Measurements from ENCODE around the gene CLMP. TPM values are rescaled to one million over a fixed set of nuclear protein-coding genes. Genes with fewer than 3 reads are reported as not detected.
A peak's percentile ranks its signal among the peaks of the same experiment; 100 is the strongest.

Gene CLMP
- total and polyA plus RNA-seq, 2 experiments from 2014 or later, result 2.1 to 8.4 TPM

- no peak overlapping the region for H3K4me3 ChIP-seq
- no peaks in the 10 kb centered on the region for H3K27me3 ChIP-seq
- no peak for TF ChIP-seq CTCF (IDR thresholded peaks at IDR 0.05; ENCODE audit: low read depth, low read length)
- H3K27ac ChIP-seq, result no peak overlapping the region
- DNase-seq (ENCODE audit: low read depth in 1 of 2, low spot score in 1 of 2), result peak in 1 of 2 donors; percentile 94
- no peaks in the 10 kb centered on the region for H3K9me3 ChIP-seq (ENCODE audit: low read depth)
- H3K36me3 ChIP-seq, result no peaks in the 10 kb centered on the region
- H3K4me1 ChIP-seq (ENCODE audit: low read depth), result no peaks in the 10 kb centered on the region
Observed at GRCh38 chr11:123173040-123173855, 21.8 kb downstream of the CLMP start.

GRCh38 chr11:123170929-123171328 is 24.1 kb downstream of the CLMP start:
- Histone ChIP-seq H3K36me3 (no peaks in the 10 kb centered on the region), H3K27ac (no peak overlapping the region), H3K9me3 (ENCODE audit: low read depth) (no peaks in the 10 kb centered on the region), H3K4me1 (ENCODE audit: low read depth) (no peaks in the 10 kb centered on the region), H3K27me3 (no peaks in the 10 kb centered on the region), H3K4me3 (no peak overlapping the region)
- no peak for DNase-seq (ENCODE audit: low read depth in 1 of 2, low spot score in 1 of 2)
- TF ChIP-seq CTCF (IDR thresholded peaks at IDR 0.05; ENCODE audit: low read depth, low read length), result no peak

- no peak for DNase-seq (ENCODE audit: low read depth in 1 of 2, low spot score in 1 of 2)
- H3K4me1 ChIP-seq (ENCODE audit: low read depth), result no peaks in the 10 kb centered on the region
- no peak overlapping the region for H3K4me3 ChIP-seq
- H3K36me3 ChIP-seq, result no peaks in the 10 kb centered on the region
- no peaks in the 10 kb centered on the region for H3K27me3 ChIP-seq
- no peaks in the 10 kb centered on the region for H3K9me3 ChIP-seq (ENCODE audit: low read depth)
- no peak overlapping the region for H3K27ac ChIP-seq
- no peak for TF ChIP-seq CTCF (IDR thresholded peaks at IDR 0.05; ENCODE audit: low read depth, low read length)
Observed at GRCh38 chr11:123169821-123170220, 25.2 kb downstream of the CLMP start.

GRCh38 chr11:123168955-123169484 is 26.0 kb downstream of the CLMP start:
- no peak for TF ChIP-seq CTCF (IDR thresholded peaks at IDR 0.05; ENCODE audit: low read depth, low read length)
- Histone ChIP-seq H3K27me3 (no peaks in the 10 kb centered on the region), H3K27ac (no peak overlapping the region), H3K4me3 (no peak overlapping the region), H3K9me3 (ENCODE audit: low read depth) (no peaks in the 10 kb centered on the region), H3K4me1 (ENCODE audit: low read depth) (no peaks in the 10 kb centered on the region), H3K36me3 (no peaks in the 10 kb centered on the region)
- DNase-seq (ENCODE audit: low read depth in 1 of 2, low spot score in 1 of 2), result no peak

GRCh38 chr11:123168241-123168640 is 26.8 kb downstream of the CLMP start:
- Histone ChIP-seq H3K4me1 (ENCODE audit: low read depth) (no peaks in the 10 kb centered on the region), H3K27me3 (no peaks in the 10 kb centered on the region), H3K36me3 (no peaks in the 10 kb centered on the region), H3K27ac (no peak overlapping the region), H3K4me3 (no peak overlapping the region), H3K9me3 (ENCODE audit: low read depth) (no peaks in the 10 kb centered on the region)
- peak in 1 of 2 donors; percentile 49 for DNase-seq (ENCODE audit: low read depth in 1 of 2, low spot score in 1 of 2)
- TF ChIP-seq CTCF (IDR thresholded peaks at IDR 0.05; ENCODE audit: low read depth, low read length), result no peak

Measured in cardiac muscle cell (in vitro differentiated cells and primary cell).